NCI-H774 (cell line): Measurements from ENCODE around the gene GLUL.

Experiments
- DNase-seq: peaks from one replicate; lab custom pipeline; 2025; lab: John Stamatoyannopoulos, UW

The GLUL gene

DNA sequence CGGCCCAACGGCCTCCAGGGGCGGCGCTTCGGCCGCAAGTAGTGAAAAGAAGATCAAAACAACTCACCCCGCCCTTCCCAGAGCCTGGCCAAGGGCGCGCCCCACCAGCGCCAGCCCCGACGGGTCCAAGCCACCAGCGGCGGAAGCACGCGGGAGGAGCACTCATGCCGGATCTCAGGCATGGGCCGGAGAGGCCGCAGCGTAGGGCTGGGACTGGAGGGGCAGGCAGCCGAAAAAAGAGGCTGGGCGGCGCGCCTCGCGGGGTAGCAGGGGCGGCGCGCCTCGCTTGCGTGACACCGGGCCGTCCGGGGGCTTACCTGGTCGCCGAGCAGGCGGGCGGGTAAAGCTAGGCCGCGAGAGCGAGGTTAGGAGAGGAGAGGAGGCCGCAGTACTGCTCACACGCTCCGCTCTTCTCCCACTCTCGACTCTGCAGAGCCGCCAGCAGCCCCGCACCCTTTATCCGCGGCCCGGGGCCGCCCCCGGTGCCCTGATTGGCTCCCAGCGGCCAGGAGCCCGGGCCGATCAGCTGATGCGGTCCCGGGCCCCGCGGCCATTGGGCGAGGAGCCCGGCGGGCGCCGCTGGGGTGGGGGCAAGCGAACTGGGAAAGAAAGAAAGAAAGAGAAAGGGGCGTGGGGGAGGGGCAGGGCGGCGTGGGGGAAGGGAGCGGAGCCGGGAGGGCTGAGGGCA is at the start of gene GLUL:
Gene GLUL (minus strand): TSS at position 429 of the 688 bp plus-strand sequence. CDS start 3,053 bp downstream, outside the sequence.
- DNase-seq = peak; percentile 95

DNA sequence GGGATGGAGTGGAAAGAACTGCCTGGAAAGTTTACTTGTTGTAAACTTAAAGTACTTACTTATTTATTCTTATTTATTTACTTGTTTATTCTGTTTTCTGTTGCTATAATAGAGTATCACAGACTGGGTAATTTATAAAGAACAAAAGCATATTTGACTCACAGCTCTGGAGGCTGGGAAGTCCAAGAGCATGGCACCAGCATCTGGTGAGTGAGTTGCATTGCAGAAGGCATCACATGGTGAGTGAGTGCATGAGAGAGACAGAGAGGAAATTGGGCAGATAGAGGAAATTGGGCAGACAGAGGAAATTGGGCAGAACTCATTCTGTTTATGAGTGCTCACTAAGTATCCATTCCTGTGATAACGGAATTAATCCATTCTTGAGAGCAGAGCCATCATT is 46.7 kb upstream of the GLUL start:
- DNase-seq = no peak

DNA sequence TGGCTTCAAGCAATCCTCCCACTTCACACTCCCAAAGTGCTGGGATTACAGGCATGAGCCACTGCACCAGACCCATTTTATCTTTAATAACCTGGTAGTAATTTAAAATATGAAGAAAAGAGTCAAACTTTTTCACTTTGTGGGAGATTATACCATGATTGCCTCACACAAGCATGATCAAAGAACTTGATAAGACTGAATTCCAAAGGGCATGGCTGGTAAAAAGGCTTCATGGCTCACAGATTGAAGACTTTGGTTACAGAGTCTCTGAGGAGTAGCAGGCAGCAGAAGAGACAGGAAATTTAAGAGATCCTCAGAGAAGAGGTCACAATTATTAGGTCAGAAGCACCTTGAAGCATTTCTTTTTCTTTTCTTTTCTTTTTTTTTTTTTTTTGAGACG is 42.0 kb upstream of the GLUL start:
- no peak for DNase-seq

DNA sequence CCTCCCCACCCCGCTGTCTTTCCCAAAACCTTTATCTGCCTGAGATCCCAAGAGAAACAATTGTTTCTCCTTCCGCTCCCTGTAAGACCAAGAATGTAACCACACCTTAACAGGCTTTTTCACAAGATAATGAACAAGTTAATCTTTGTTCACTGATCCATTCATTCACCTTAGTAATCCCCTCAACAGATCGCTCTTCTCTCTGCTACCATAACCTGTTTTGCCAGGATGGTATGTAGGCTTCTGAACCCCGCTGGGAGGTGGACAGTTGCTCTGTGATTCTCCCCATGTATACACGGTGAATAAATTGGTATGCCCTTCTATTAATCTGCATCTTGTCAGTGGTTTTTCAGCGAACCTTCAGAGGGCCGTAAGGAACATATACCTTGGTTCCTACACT is 39.7 kb upstream of the GLUL start:
- no peak for DNase-seq

GRCh38 chr1:182430263-182431068 is 38.9 kb upstream of the GLUL start:
- no peak for DNase-seq

- DNase-seq = no peak
Observed at GRCh38 chr1:182428043-182428442, 36.5 kb upstream of the GLUL start.

DNA sequence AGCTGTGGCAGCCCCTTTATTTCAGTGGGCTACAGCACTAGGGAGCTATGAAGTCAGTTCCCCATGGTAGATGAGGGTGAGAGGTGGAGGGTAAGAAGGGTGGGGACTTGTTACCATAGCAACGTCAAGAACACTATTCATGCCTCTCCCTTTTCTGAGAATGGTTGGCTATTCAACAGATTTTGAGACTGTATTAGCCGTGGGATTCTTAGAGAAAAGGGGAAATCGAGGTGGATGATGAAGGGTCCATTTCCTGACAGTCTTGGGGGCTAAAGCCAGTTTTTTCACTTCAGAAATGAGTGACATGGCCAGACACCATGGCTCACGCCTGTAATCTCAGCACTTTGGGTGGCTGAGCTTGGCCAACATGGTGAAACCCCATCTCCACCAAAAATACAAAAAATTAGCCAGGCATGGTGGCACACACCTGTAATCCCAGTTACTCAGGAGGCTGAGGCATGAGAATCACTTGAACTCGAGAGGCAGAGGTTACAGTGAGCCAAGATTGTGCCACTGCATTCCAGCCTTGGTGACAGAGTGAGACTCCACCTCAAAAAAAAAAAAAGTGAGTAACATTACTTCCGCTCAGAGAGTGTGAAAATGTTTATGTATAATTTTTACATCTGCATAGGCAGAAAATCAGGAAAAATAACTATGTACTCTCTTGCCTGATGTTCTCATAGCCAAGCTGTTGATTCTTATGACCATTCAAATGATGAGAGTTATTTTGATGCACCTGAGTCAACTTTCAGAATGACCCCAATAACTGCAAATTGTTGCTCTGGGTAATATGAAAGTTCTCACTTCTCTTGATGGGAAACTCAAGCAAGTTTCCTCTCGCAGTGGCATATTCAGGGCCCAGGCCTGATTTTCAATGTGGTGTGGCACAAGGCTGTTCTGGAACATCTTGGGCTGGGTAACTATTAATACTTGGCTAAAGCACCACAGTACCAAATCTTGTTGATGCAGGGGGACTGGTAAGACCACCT is 35.1 kb upstream of the GLUL start:
- no peak for DNase-seq

GRCh38 chr1:182415789-182416188 is 24.2 kb upstream of the GLUL start:
- no peak for DNase-seq

DNA sequence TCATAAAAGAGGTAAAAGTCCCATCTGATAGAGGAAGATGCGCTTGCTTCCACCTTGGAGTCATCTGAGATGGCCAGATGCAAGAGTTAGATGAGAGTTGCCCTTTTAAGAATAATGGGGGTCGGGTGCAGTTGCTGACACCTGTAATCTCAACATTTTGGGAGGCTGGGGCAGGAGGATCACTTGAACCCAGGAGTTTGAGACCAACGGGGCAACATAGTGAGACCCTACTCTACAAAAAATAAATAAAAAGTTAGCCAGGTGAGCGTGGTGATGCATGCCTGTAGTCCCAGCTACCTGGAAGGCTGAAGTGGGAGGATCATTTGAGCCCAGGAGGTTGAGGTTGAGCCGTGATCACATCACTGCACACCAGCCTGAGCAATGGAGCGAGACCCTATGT is 22.4 kb upstream of the GLUL start:
- DNase-seq = no peak

DNA sequence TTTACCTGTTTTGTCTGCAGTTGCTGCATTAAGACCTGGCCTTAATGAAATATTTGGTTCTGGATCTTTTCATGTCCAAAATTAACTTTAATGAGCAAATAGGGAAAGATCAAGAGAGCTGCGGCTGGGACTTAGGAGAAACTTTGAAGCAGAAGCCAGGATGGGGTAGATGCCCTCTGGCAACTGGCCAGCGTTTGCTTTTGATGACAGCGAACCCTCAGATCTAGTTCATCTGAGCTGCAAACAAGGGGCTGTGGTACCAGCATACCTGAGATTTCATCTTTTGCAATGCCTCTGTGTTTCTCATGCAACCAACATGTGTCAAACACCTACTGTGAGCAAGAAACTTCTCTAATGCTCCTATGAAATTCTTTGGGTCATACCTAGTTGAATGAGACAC is 21.9 kb upstream of the GLUL start:
- no peak for DNase-seq

- DNase-seq = no peak
Observed at GRCh38 chr1:182410620-182411273, 19.2 kb upstream of the GLUL start.

GRCh38 chr1:182410138-182410537 is 18.5 kb upstream of the GLUL start:
- no peak for DNase-seq

DNA sequence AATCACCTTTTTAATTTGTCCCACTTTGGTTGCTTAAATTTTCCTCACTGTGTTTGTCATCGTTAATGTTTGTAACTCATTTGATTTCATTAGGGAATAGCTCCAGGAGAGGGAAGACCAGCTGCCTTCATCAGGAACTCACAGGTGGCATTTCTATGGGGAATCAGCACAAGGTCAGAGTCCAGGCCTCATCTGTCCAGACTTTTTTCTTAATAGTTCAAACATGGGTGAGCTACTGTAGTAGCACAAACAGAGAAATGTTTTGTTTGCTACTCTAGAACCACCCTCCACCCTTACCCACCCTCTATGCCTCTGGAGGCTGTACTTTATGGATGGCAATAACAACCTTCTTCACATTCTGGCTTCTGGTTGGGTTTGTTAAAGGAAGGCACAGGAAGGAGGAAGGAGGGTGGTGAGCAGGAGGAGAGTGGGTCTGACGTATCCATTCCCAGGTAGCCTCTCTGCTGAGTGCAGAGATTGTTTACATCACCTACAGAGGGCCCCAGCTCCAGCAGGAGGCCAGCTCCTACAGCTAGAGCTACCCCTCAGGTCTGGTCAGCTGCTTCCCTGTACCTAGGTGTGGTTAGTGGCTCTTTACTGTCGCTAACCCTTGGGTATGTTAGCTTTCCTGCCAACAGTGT is 17.0 kb upstream of the GLUL start:
- DNase-seq = no peak

- no peak for DNase-seq
Observed at GRCh38 chr1:182407724-182408123, 16.1 kb upstream of the GLUL start.

DNA sequence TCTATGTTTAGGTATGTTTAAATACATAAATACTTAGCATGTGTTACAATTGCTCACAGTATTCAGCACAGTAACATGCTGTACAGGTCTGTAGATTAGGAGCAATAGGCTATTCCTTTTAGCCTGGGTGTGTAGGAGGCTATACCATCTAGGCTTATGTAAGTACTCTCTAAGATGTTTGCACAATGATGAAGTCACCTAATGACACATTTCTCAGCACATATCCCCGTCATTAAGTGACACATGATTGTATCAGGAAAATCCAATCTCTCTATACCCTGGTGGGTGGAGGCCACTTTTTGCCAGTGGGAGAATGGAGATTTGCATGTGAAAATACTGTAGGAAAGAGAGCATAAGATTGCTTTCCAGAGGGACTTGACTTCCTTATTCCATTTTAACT is 14.4 kb upstream of the GLUL start:
- no peak for DNase-seq

GRCh38 chr1:182405578-182405977 is 14.0 kb upstream of the GLUL start:
- no peak for DNase-seq

DNA sequence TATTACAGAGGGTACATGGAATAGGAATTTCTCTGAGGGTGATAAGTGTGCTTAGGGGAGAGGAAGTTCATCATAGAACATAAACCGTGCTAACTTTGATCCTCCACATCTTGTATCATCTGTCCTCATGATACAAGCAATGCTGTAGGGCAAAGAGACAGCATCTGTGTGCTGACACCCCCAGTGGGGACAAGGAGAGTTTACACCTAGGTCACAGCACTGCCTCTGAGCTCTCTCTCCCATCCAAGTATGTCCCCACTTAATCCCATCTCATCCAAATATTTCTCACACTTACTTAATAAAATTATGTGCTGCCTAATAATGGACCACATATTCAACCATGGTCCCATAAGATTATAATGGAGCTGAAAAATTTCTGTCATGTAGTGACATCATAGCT is 13.2 kb upstream of the GLUL start:
- no peak for DNase-seq

DNA sequence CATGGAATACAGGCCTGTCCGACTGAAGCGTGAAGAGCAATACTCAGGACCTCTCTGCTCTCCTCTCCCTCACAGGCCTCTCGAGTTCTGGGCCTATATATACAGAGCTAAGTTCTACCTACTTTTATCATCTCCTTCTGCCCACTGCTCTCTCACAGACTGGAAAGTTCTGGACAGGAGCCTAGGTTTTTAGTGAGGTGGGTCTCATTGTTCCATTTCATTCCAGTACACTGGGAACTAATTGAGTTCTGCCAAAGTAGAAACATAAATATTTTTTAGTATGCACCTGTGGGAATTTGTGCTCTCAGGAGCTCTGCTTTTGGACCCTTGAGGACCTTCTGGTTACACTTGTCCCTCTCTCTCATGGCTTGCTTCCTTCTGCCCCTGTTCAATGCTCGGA is 9.0 kb upstream of the GLUL start, which contains the start of gene TEDDM1:
Gene TEDDM1 (minus strand): TSS at position 101 of the 400 bp plus-strand sequence. CDS start 182 bp downstream, outside the sequence.
- DNase-seq = no peak

- DNase-seq = no peak
Observed at GRCh38 chr1:182397653-182398393, 6.2 kb upstream of the GLUL start.

DNA sequence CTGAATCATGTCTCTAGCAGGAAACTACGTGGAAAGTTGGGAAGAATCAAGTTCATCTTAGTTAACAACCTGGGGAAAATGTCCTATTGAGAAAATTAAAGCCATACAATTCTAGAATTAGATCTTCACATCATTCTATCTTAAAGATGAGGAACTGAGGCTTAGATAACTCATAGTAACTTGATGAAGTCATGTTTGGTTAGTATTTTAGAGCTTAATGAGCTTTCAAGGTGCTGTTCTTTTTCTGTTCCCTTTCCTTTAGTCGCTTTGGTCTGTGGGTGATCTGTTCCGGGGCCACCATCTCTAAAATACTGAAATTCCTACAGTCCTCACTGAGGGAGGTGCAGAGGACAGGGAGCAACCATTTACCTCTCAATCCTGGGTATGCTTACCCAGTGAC is 4.3 kb upstream of the GLUL start:
- no peak for DNase-seq
